GM13977 (cell line): Measurements from ENCODE around the gene ITGA11.

Source experiments
- DNase-seq: peaks from one replicate; pipeline ENCODE4 v3.0.0; 2012; ENCODE audit warnings: low spot score
- CTCF ChIP-seq: IDR thresholded peaks from 2 replicates; pipeline ENCODE4 v1.5.1; 2012; ENCODE audit warnings: mild to moderate bottlenecking, control low read depth; ENCODE audit not compliant: insufficient read depth; ENCODE audit errors: extremely low read depth, missing control alignments
- in situ Hi-C: fragments of 300-500 bp; cut with MboI; formaldehyde crosslinking; loops from one replicate; pipeline ENCODE4 v1.12.0; 2022; ENCODE audit warnings: low sequenced_read_pairs, low pct_unique_long_range_greater_than_20kb, mixed read lengths, inconsistent platforms; ENCODE audit not compliant: unreplicated experiment

The ITGA11 gene

GRCh38 chr15:68303134-68303533 is 128.8 kb downstream of the ITGA11 start:
- no peak for DNase-seq
- in situ Hi-C loops = loop anchor here (10.0 to 25.0 kb wide), 2 partner anchors 232 to 359 kb away; no protein-coding TSS in a partner anchor
- TF ChIP-seq CTCF = no peak

- in situ Hi-C loops = loop anchor here (10.0 to 25.0 kb wide), 2 partner anchors 232 to 360 kb away; no protein-coding TSS in a partner anchor
- TF ChIP-seq CTCF = no peak
- no peak for DNase-seq
These were observed 129.2 kb downstream of the ITGA11 start for GRCh38 chr15:68302729-68303128.

GRCh38 chr15:68301301-68301700 is 130.7 kb downstream of the ITGA11 start:
- peak; percentile 2 for DNase-seq
- in situ Hi-C loops = loop anchor here (10.0 to 25.0 kb wide), 2 partner anchors 234 to 361 kb away; no protein-coding TSS in a partner anchor
- TF ChIP-seq CTCF = no peak

- in situ Hi-C loops = loop anchor here (10.0 to 25.0 kb wide), 2 partner anchors 234 to 362 kb away; no protein-coding TSS in a partner anchor
- DNase-seq = no peak
- TF ChIP-seq CTCF = no peak
These were observed 131.6 kb downstream of the ITGA11 start for GRCh38 chr15:68300115-68300940.

GRCh38 chr15:68299436-68299835 is 132.5 kb downstream of the ITGA11 start:
- DNase-seq = no peak
- in situ Hi-C loops = no loop called here
- no peak for TF ChIP-seq CTCF

- peak; percentile 69 for DNase-seq
- no peak for TF ChIP-seq CTCF
- in situ Hi-C loops = no loop called here
These were observed 133.0 kb downstream of the ITGA11 start for GRCh38 chr15:68298882-68299381.
